HCT116 (cell line): Measurements from ENCODE around the gene NKX2-1. TPM values are rescaled to one million over a fixed set of nuclear protein-coding genes. Genes with fewer than 3 reads are reported as not detected.

ENCODE experiments used
- ATAC-seq: fragments of 200-7000 bp; cut with Tn5 transposase; 2 replicates; pipeline ENCODE4 v1.9.1; 2020; ENCODE audit warnings: mild to moderate bottlenecking, moderate library complexity
- BruUV-seq: library from RNA; stranded (reverse); fragments of 400-500 nt; replicated peaks from 2 replicates; lab custom pipeline; 2021; lab: Mats Ljungman, UMichigan
- CTCF ChIA-PET: fragments of 300-600 bp; sonication (Branson Sonifier 250); formaldehyde crosslinking; loops from one replicate; lab custom pipeline; 2021; ENCODE audit warnings: antibody characterized with exemption; lab: Charles Lee
- POLR2A ChIA-PET: fragments of 300-600, 350-600 bp; sonication (Branson Sonifier 250); formaldehyde crosslinking; loops from one replicate; lab custom pipeline; 2021; ENCODE audit warnings: antibody characterized with exemption; lab: Charles Lee
- RAD21 ChIA-PET, 2 experiments: fragments of 300-600 bp; sonication (Branson Sonifier 250); formaldehyde crosslinking; loops; one replicate each; lab custom pipeline; 2023; ENCODE audit warnings: low total read pairs in 2 of 2; ENCODE audit not compliant: uncharacterized antibody in 2 of 2, unreplicated experiment in 2 of 2, low non-redundant PET in 1 of 2; lab: Charles Lee
- DNase-seq: peaks from one replicate; pipeline ENCODE4 v3.0.0-alpha.2; 2010; ENCODE audit warnings: low read depth, low spot score
- H2AFZ ChIP-seq: fragments of 200-600 bp; shearing (Covaris generic), sonication (generic); 2 replicates; pipeline ENCODE4 v1.6.1; 2017; ENCODE audit warnings: low read depth, mixed run types, mixed read lengths, antibody characterized with exemption, low read length; ENCODE audit not compliant: poor library complexity, severe bottlenecking
- H3K27ac ChIP-seq: 2 replicates; pipeline ENCODE4 v1.5.1; 2012; ENCODE audit warnings: low read depth, low read length
- H3K27me3 ChIP-seq: fragments of 200-600 bp; sonication (generic); 2 replicates; pipeline ENCODE4 v1.6.1; 2016; ENCODE audit warnings: mixed run types, low read length, mixed read lengths; ENCODE audit not compliant: insufficient read depth
- H3K36me3 ChIP-seq, 2 experiments: fragments of 200-500 bp in 1 of 2; fragments of 200-600 bp in 1 of 2; sonication (Bioruptor generic) in 1 of 2; sonication (generic) in 1 of 2; 2 replicates each; pipeline versions ENCODE4 v1.5.1 to v1.6.1; 2014 to 2016; ENCODE audit warnings: low read length in 2 of 2, inconsistent platforms in 1 of 2, mixed read lengths in 1 of 2, mixed run types in 1 of 2; ENCODE audit not compliant: insufficient read depth in 2 of 2, control insufficient read depth in 1 of 2
- H3K4me1 ChIP-seq, 2 experiments: fragments of 200-600 bp in 1 of 2; sonication (generic) in 1 of 2; 2 replicates each; pipeline versions ENCODE4 v1.5.1 to v1.6.1; 2012 to 2017; ENCODE audit warnings: low read length in 2 of 2, inconsistent platforms in 1 of 2, mild to moderate bottlenecking in 1 of 2, mixed read lengths in 1 of 2, mixed run types in 1 of 2, moderate library complexity in 1 of 2; ENCODE audit not compliant: insufficient read depth in 2 of 2, control insufficient read depth in 1 of 2
- H3K4me2 ChIP-seq: fragments of 200-600 bp; sonication (generic); 2 replicates; pipeline ENCODE4 v1.6.1; 2017; ENCODE audit warnings: mixed run types, low read length, mixed read lengths
- H3K4me3 ChIP-seq, 2 experiments: fragments of 200-600 bp in 1 of 2; sonication (generic) in 1 of 2; replicated peaks in 1 of 2; 2 replicates each; pipeline ENCODE4 v1.5.1; 2011 to 2016; ENCODE audit warnings: low read length in 2 of 2, control low read depth in 1 of 2, low read depth in 1 of 2, mild to moderate bottlenecking in 1 of 2, mixed read lengths in 1 of 2, mixed run types in 1 of 2
- H3K79me2 ChIP-seq: fragments of 200-600 bp; sonication (generic); 2 replicates; pipeline ENCODE4 v1.6.1; 2017; ENCODE audit warnings: mild to moderate bottlenecking, mixed run types, low read length, moderate library complexity, mixed read lengths; ENCODE audit not compliant: insufficient read depth
- H3K9ac ChIP-seq: fragments of 200-600 bp; sonication (generic); 2 replicates; pipeline ENCODE4 v1.6.1; 2016; ENCODE audit warnings: low read length, mixed read lengths
- H3K9me2 ChIP-seq: fragments of 200-600 bp; sonication (generic), shearing (Covaris generic); 2 replicates; pipeline ENCODE4 v1.6.1; 2017; ENCODE audit warnings: mixed run types, mild to moderate bottlenecking, moderate library complexity; ENCODE audit not compliant: insufficient read depth
- H3K9me3 ChIP-seq, 2 experiments: fragments of 200-500 bp in 1 of 2; fragments of 200-600 bp in 1 of 2; sonication (Bioruptor generic) in 1 of 2; sonication (generic) in 1 of 2; 2 replicates each; pipeline ENCODE4 v1.6.1; 2014 to 2017; ENCODE audit warnings: low read length in 2 of 2, mixed read lengths in 2 of 2, inconsistent platforms in 1 of 2, low read depth in 1 of 2, mild to moderate bottlenecking in 1 of 2, mixed run types in 1 of 2, moderate library complexity in 1 of 2; ENCODE audit not compliant: control insufficient read depth in 1 of 2, insufficient read depth in 1 of 2
- H4K20me1 ChIP-seq: fragments of 200-600 bp; sonication (generic), shearing (Covaris generic); 2 replicates; pipeline ENCODE4 v1.6.1; 2017; ENCODE audit warnings: mixed run types, mild to moderate bottlenecking, moderate library complexity; ENCODE audit not compliant: insufficient read depth
- CEBPB ChIP-seq: IDR thresholded peaks from 2 replicates; pipeline ENCODE4 v1.6.1; 2012; ENCODE audit warnings: low read depth
- EGR1 ChIP-seq: IDR thresholded peaks from 2 replicates; pipeline ENCODE4 v1.6.1; 2012; ENCODE audit warnings: low read depth
- ELF1 ChIP-seq: IDR thresholded peaks from 2 replicates; pipeline ENCODE4 v1.6.1; 2012; ENCODE audit warnings: low read depth, borderline replicate concordance
- EZH2 ChIP-seq: fragments of 200-600 bp; sonication (generic); IDR thresholded peaks from 2 replicates; pipeline ENCODE4 v1.6.1; 2017; ENCODE audit warnings: antibody characterized with exemption, mixed run types
- FOSL1 ChIP-seq: IDR thresholded peaks from 2 replicates; pipeline ENCODE4 v1.6.1; 2012; ENCODE audit warnings: low read depth
- POLR2A ChIP-seq: IDR thresholded peaks from 2 replicates; pipeline ENCODE4 v1.7.0; 2011; ENCODE audit warnings: borderline replicate concordance; ENCODE audit not compliant: insufficient read depth, insufficient read length; ENCODE audit errors: extremely low read depth
- RAD21 ChIP-seq: IDR thresholded peaks from 2 replicates; pipeline ENCODE4 v1.6.1; 2012; ENCODE audit warnings: low read depth, mild to moderate bottlenecking
- SIN3A ChIP-seq: IDR thresholded peaks from 2 replicates; pipeline ENCODE4 v1.6.1; 2012; ENCODE audit warnings: low read depth
- SP1 ChIP-seq: IDR thresholded peaks from 2 replicates; pipeline ENCODE4 v1.6.1; 2012; ENCODE audit warnings: low read depth
- YY1 ChIP-seq: IDR thresholded peaks from 2 replicates; pipeline ENCODE4 v1.6.1; 2011; ENCODE audit warnings: low read length, low read depth, moderate library complexity, mild to moderate bottlenecking; ENCODE audit not compliant: insufficient replicate concordance; ENCODE audit errors: extremely low read depth
- ZFX ChIP-seq: fragments of 450-650 bp; IDR thresholded peaks from 2 replicates; pipeline ENCODE4 v1.6.1; 2017
- ZNF274 ChIP-seq: fragments of 200-500 bp; sonication (Bioruptor generic); IDR thresholded peaks from 2 replicates; pipeline ENCODE4 v1.6.1; 2014; ENCODE audit warnings: mild to moderate bottlenecking, low read depth, low read length, inconsistent platforms
- intact Hi-C: fragments of 100-400 bp; cut with micrococcal nuclease; formaldehyde crosslinking; loops from 2 replicates; pipeline ENCODE4 v1.10.0; 2022
- total RNA-seq: library from RNA; stranded (reverse); gene quantifications from one replicate; pipeline ENCODE4 v1.2.1, GENCODE V29; 2021; ENCODE audit not compliant: unreplicated experiment
- TF ChIP-seq, protein P1 (sequence below): IDR thresholded peaks from 2 replicates; pipeline ENCODE4 v1.6.1; 2012
- TF ChIP-seq, protein P2 (sequence below): IDR thresholded peaks from 2 replicates; pipeline ENCODE4 v1.6.1; 2011; ENCODE audit warnings: mild to moderate bottlenecking, low read length, moderate library complexity; ENCODE audit not compliant: insufficient replicate concordance; ENCODE audit errors: extremely low read depth
- TF ChIP-seq, protein P3 (sequence below): IDR thresholded peaks from 2 replicates; pipeline ENCODE4 v1.6.1; 2012; ENCODE audit warnings: low read depth
- TF ChIP-seq, protein P4 (sequence below), 3 experiments: fragments of 200-600 bp in 1 of 3; sonication (generic) in 1 of 3; IDR thresholded peaks in 2 of 3; conservative IDR thresholded peaks in 1 of 3; 2 replicates each; pipeline ENCODE4 v1.5.1; 2012 to 2017; ENCODE audit warnings: low read depth in 2 of 3, low read length in 2 of 3, antibody characterized with exemption in 1 of 3, borderline replicate concordance in 1 of 3, control low read depth in 1 of 3, mild to moderate bottlenecking in 1 of 3, mixed read lengths in 1 of 3, mixed run types in 1 of 3, moderate library complexity in 1 of 3; ENCODE audit not compliant: insufficient read depth in 1 of 3

NKX2-1 gene
- total RNA-seq, 1 experiment from 2014 or later: 0.84 TPM

DNA sequence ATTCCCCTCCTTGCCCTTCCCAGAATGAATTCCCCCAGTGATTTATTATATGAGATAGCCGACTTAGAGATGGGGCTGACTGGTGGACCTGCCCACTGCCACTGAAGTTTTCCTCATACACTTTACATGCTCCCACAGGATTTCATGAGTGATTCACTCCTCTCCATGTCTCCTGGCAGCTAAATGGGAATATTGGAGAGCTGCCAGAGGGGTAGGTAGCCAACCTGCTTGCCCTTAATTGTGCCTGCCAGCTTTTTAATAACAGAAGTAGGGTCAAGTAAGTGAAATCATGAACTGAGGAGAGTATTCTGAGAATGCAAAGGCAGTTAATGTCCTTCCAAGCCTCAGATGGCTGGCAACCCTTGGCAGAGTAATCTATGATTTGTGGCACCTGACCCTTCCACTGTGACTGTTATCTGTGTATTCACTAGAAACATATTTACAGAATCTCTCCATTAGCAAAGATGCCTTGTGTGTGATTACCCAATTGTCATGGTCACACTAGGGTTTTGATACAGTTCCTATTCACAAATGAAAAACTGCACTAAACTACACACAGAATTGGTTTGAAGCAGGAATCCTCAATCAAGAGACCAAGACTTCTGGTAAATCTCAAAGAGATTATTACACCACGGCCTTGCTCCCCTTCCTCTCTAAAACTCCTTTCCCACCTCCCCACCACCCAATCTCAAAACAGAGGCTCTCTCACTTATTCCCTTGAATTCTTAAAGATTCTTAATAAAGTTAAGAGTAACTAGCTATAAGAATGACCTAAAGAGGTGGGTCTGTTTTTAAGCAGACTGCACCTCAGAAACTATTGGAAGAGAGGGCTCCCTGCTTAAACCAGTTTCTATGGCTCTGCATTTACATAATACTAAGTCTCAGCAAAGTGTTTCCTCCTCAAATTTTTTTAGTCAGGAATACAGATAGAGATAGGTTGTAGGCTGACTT is 17.2 kb downstream of the NKX2-1 start:
- Histone ChIP-seq H3K27ac (no peak overlapping the region), H3K9me2 (no peaks in the 10 kb centered on the region), H3K9me3 (no peaks in the 10 kb centered on the region), H3K79me2 (no peaks in the 10 kb centered on the region), H3K4me3 (no peak overlapping the region), H2AFZ (no peak overlapping the region), H3K9ac (no peak overlapping the region), H4K20me1 (no peaks in the 10 kb centered on the region), H3K4me1 (no peaks in the 10 kb centered on the region), H3K27me3 (peaks cover 57% of the 10 kb centered on the region)
- ChIA-PET CTCF (no interaction called here), RAD21 (no interaction called here), POLR2A (no interaction called here)
- intact Hi-C loops: no loop called here
- BruUV-seq: no TSS peak
- no peak for DNase-seq
- ATAC-seq: no peak
- no peak for TF ChIP-seq FOSL1
- no peak for TF ChIP-seq SIN3A
- TF ChIP-seq, protein P1, sequence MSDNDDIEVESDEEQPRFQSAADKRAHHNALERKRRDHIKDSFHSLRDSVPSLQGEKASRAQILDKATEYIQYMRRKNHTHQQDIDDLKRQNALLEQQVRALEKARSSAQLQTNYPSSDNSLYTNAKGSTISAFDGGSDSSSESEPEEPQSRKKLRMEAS: no peak
- TF ChIP-seq CEBPB: no peak
- no peak for TF ChIP-seq EZH2
- TF ChIP-seq SP1: no peak
- no peak for TF ChIP-seq ELF1
- no peak for TF ChIP-seq YY1
- TF ChIP-seq, protein P2, sequence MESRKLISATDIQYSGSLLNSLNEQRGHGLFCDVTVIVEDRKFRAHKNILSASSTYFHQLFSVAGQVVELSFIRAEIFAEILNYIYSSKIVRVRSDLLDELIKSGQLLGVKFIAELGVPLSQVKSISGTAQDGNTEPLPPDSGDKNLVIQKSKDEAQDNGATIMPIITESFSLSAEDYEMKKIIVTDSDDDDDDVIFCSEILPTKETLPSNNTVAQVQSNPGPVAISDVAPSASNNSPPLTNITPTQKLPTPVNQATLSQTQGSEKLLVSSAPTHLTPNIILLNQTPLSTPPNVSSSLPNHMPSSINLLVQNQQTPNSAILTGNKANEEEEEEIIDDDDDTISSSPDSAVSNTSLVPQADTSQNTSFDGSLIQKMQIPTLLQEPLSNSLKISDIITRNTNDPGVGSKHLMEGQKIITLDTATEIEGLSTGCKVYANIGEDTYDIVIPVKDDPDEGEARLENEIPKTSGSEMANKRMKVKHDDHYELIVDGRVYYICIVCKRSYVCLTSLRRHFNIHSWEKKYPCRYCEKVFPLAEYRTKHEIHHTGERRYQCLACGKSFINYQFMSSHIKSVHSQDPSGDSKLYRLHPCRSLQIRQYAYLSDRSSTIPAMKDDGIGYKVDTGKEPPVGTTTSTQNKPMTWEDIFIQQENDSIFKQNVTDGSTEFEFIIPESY: no peak
- TF ChIP-seq RAD21: no peak
- TF ChIP-seq, protein P3, sequence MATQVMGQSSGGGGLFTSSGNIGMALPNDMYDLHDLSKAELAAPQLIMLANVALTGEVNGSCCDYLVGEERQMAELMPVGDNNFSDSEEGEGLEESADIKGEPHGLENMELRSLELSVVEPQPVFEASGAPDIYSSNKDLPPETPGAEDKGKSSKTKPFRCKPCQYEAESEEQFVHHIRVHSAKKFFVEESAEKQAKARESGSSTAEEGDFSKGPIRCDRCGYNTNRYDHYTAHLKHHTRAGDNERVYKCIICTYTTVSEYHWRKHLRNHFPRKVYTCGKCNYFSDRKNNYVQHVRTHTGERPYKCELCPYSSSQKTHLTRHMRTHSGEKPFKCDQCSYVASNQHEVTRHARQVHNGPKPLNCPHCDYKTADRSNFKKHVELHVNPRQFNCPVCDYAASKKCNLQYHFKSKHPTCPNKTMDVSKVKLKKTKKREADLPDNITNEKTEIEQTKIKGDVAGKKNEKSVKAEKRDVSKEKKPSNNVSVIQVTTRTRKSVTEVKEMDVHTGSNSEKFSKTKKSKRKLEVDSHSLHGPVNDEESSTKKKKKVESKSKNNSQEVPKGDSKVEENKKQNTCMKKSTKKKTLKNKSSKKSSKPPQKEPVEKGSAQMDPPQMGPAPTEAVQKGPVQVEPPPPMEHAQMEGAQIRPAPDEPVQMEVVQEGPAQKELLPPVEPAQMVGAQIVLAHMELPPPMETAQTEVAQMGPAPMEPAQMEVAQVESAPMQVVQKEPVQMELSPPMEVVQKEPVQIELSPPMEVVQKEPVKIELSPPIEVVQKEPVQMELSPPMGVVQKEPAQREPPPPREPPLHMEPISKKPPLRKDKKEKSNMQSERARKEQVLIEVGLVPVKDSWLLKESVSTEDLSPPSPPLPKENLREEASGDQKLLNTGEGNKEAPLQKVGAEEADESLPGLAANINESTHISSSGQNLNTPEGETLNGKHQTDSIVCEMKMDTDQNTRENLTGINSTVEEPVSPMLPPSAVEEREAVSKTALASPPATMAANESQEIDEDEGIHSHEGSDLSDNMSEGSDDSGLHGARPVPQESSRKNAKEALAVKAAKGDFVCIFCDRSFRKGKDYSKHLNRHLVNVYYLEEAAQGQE: no peak
- TF ChIP-seq EGR1: no peak
- TF ChIP-seq, protein P4, sequence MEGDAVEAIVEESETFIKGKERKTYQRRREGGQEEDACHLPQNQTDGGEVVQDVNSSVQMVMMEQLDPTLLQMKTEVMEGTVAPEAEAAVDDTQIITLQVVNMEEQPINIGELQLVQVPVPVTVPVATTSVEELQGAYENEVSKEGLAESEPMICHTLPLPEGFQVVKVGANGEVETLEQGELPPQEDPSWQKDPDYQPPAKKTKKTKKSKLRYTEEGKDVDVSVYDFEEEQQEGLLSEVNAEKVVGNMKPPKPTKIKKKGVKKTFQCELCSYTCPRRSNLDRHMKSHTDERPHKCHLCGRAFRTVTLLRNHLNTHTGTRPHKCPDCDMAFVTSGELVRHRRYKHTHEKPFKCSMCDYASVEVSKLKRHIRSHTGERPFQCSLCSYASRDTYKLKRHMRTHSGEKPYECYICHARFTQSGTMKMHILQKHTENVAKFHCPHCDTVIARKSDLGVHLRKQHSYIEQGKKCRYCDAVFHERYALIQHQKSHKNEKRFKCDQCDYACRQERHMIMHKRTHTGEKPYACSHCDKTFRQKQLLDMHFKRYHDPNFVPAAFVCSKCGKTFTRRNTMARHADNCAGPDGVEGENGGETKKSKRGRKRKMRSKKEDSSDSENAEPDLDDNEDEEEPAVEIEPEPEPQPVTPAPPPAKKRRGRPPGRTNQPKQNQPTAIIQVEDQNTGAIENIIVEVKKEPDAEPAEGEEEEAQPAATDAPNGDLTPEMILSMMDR (IDR thresholded peaks at IDR 0.05 in 2 of 3, conservative IDR thresholded peaks at IDR 0.05 in 1 of 3; ENCODE audit: borderline replicate concordance in 1 of 3, insufficient read depth in 1 of 3, low read depth in 2 of 3, low read length in 2 of 3): no peak
- TF ChIP-seq POLR2A: no peak
- TF ChIP-seq ZNF274: no peak
- no peak for TF ChIP-seq ZFX
- TF ChIP-seq, all 23 proteins: peak for 0
- H3K36me3 ChIP-seq: no peaks in the 10 kb centered on the region
- H3K4me2 ChIP-seq: no peak overlapping the region
